Measurements from ENCODE around the gene RIMBP2. TPM values are rescaled to one million over a fixed set of nuclear protein-coding genes. Genes with fewer than 3 reads are reported as not detected.

Gene RIMBP2
- polyA plus RNA-seq, 1 donor (not counting 4 experiments of a cell fraction or from before 2014, with no cell fraction given): 0.16 TPM

DNA sequence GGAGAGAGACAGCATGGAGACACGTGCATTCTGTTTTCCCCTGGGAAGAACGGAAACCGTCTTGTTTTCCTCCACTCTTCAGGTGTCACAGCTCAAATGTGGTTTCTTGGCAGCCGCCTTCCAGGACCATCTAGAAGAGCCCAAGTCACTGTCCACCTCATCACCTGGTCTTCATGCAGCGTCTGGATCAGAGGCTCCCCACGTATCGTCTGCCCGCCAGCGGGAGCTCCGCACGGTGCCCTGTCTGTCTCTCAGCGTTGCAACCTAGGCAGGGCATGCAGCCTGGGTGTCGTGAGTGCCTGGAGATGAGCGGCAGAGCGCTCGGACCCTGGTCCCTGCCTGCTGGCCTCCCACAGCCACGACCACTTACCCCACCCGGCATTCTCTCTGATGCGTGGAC lies 260.9 kb downstream of the RIMBP2 start:
- dilution Hi-C loops (cut with MboI; ENCODE audit: extremely low pct_ligation_motif_present, low sequenced_read_pairs): no loop called here
- Histone ChIP-seq H3K4me3 (ENCODE audit: control insufficient read depth in 2 of 3, extremely low read depth in 1 of 3, insufficient read depth in 2 of 3, low read depth in 1 of 3, low read length in 3 of 3) (no peak overlapping the region), H3K4me2 (ENCODE audit: control insufficient read depth, extremely low read depth, insufficient read depth, low read depth, low read length) (no peak overlapping the region), H3K4me1 (ENCODE audit: control insufficient read depth, extremely low read depth, insufficient read depth, low read length) (no peaks in the 10 kb centered on the region), H3K27ac (ENCODE audit: control insufficient read depth, insufficient read depth, low read length) (no peak overlapping the region), H3K9me3 (ENCODE audit: control insufficient read depth, low read depth, low read length) (peaks cover 2% of the 10 kb centered on the region), H2AFZ (ENCODE audit: control insufficient read depth, low read length) (no peak overlapping the region), H3K79me2 (ENCODE audit: control insufficient read depth, insufficient read depth, low read length) (no peaks in the 10 kb centered on the region), H3K9ac (ENCODE audit: control insufficient read depth, extremely low read depth, insufficient read depth, low read length) (no peak overlapping the region), H3K27me3 (ENCODE audit: control insufficient read depth, extremely low read depth, insufficient read depth, low read length) (no peaks in the 10 kb centered on the region), H3K9me1 (ENCODE audit: control insufficient read depth, extremely low read depth, insufficient read depth, low read length) (no peaks in the 10 kb centered on the region), H4K20me1 (ENCODE audit: control insufficient read depth, extremely low read depth, insufficient read depth, low read length) (no peaks in the 10 kb centered on the region), H3K36me3 (ENCODE audit: control insufficient read depth in 2 of 2, extremely low read depth in 1 of 2, insufficient read depth in 2 of 2, low read length in 2 of 2) (no peaks in the 10 kb centered on the region)
- TF ChIP-seq EZH2 (IDR thresholded peaks at IDR 0.05; ENCODE audit: low read length): no peak
- TF ChIP-seq, protein P1, sequence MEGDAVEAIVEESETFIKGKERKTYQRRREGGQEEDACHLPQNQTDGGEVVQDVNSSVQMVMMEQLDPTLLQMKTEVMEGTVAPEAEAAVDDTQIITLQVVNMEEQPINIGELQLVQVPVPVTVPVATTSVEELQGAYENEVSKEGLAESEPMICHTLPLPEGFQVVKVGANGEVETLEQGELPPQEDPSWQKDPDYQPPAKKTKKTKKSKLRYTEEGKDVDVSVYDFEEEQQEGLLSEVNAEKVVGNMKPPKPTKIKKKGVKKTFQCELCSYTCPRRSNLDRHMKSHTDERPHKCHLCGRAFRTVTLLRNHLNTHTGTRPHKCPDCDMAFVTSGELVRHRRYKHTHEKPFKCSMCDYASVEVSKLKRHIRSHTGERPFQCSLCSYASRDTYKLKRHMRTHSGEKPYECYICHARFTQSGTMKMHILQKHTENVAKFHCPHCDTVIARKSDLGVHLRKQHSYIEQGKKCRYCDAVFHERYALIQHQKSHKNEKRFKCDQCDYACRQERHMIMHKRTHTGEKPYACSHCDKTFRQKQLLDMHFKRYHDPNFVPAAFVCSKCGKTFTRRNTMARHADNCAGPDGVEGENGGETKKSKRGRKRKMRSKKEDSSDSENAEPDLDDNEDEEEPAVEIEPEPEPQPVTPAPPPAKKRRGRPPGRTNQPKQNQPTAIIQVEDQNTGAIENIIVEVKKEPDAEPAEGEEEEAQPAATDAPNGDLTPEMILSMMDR (optimal IDR thresholded peaks at IDR 0.05 in 1 of 3, IDR thresholded peaks at IDR 0.05 in 1 of 3, conservative IDR thresholded peaks at IDR 0.05 in 1 of 3; ENCODE audit: extremely low read depth in 1 of 3, insufficient read depth in 2 of 3, low read length in 3 of 3): no peak
- DNase-seq (ENCODE audit: low read depth, low spot score) (no peak), FAIRE-seq (no peak)

DNA sequence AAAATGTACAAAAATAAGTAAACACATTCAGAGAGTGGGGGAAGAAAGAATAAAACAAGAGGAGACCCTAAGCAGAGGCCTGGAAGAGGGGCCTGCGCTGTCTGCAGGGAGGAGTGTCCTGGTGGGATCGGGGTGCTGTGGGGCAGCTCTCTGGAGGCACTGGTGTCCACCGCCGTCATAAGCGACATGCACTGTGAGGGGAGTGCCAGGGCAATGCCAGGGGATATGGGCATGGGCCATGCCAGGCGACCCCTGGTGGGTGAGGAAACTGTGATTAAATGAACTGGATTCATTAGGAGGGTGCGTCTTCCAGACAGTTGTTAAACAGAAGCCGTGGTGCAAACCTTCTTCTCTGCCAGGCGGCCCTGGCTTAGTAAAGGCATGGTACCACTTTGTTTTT lies 261.8 kb downstream of the RIMBP2 start:
- Histone ChIP-seq H3K9ac (ENCODE audit: control insufficient read depth, extremely low read depth, insufficient read depth, low read length) (no peak overlapping the region), H2AFZ (ENCODE audit: control insufficient read depth, low read length) (no peak overlapping the region), H3K79me2 (ENCODE audit: control insufficient read depth, insufficient read depth, low read length) (no peaks in the 10 kb centered on the region), H3K9me1 (ENCODE audit: control insufficient read depth, extremely low read depth, insufficient read depth, low read length) (no peaks in the 10 kb centered on the region), H3K4me3 (ENCODE audit: control insufficient read depth in 2 of 3, extremely low read depth in 1 of 3, insufficient read depth in 2 of 3, low read depth in 1 of 3, low read length in 3 of 3) (no peak overlapping the region), H3K4me2 (ENCODE audit: control insufficient read depth, extremely low read depth, insufficient read depth, low read depth, low read length) (no peak overlapping the region), H3K9me3 (ENCODE audit: control insufficient read depth, low read depth, low read length) (peaks cover 6% of the 10 kb centered on the region), H3K4me1 (ENCODE audit: control insufficient read depth, extremely low read depth, insufficient read depth, low read length) (no peaks in the 10 kb centered on the region), H3K36me3 (ENCODE audit: control insufficient read depth in 2 of 2, extremely low read depth in 1 of 2, insufficient read depth in 2 of 2, low read length in 2 of 2) (no peaks in the 10 kb centered on the region), H3K27me3 (ENCODE audit: control insufficient read depth, extremely low read depth, insufficient read depth, low read length) (no peaks in the 10 kb centered on the region), H3K27ac (ENCODE audit: control insufficient read depth, insufficient read depth, low read length) (no peak overlapping the region), H4K20me1 (ENCODE audit: control insufficient read depth, extremely low read depth, insufficient read depth, low read length) (no peaks in the 10 kb centered on the region)
- DNase-seq (ENCODE audit: low read depth, low spot score) (no peak), FAIRE-seq (no peak)
- dilution Hi-C loops (cut with MboI; ENCODE audit: extremely low pct_ligation_motif_present, low sequenced_read_pairs): no loop called here
- TF ChIP-seq, protein P1 (optimal IDR thresholded peaks at IDR 0.05 in 1 of 3, IDR thresholded peaks at IDR 0.05 in 1 of 3, conservative IDR thresholded peaks at IDR 0.05 in 1 of 3; ENCODE audit: extremely low read depth in 1 of 3, insufficient read depth in 2 of 3, low read length in 3 of 3): no peak
- TF ChIP-seq EZH2 (IDR thresholded peaks at IDR 0.05; ENCODE audit: low read length): no peak
